ENCODE results near the gene UAP1L1.

Gene UAP1L1

GRCh38 chr9:137063311-137064026 lies 13.8 kb upstream of the UAP1L1 start:
- H3K27ac ChIP-seq = peak overlapping the region; percentile 47; the same call in 1 of the 2 replicates
- TF ChIP-seq ZFX (IDR thresholded peaks at IDR 0.05; ENCODE audit: borderline replicate concordance) = no peak
- no peak for TF ChIP-seq CTCF (IDR thresholded peaks at IDR 0.05)

- H3K27ac ChIP-seq = peak overlapping the region; percentile 47; the same call in 1 of the 2 replicates
- TF ChIP-seq CTCF (IDR thresholded peaks at IDR 0.05) (peak; percentile 95), ZFX (IDR thresholded peaks at IDR 0.05; ENCODE audit: borderline replicate concordance) (no peak)
These were observed 13.1 kb upstream of the UAP1L1 start for GRCh38 chr9:137064027-137064879.

GRCh38 chr9:137064880-137065164 lies 12.5 kb upstream of the UAP1L1 start:
- TF ChIP-seq CTCF (IDR thresholded peaks at IDR 0.05) = no peak
- no peak overlapping the region for H3K27ac ChIP-seq

GRCh38 chr9:137065336-137065967 lies 11.9 kb upstream of the UAP1L1 start:
- H3K27ac ChIP-seq = peak overlapping the region; percentile 86; the same call in 1 of the 2 replicates
- TF ChIP-seq ZFX (IDR thresholded peaks at IDR 0.05; ENCODE audit: borderline replicate concordance) = no peak
- no peak for TF ChIP-seq CTCF (IDR thresholded peaks at IDR 0.05)

- H3K27ac ChIP-seq = peak overlapping the region; percentile 86; the same call in 1 of the 2 replicates
- TF ChIP-seq ZFX (IDR thresholded peaks at IDR 0.05; ENCODE audit: borderline replicate concordance) (no peak), CTCF (IDR thresholded peaks at IDR 0.05) (no peak)
These were observed 11.0 kb upstream of the UAP1L1 start for GRCh38 chr9:137066096-137066861.

- TF ChIP-seq ZFX (IDR thresholded peaks at IDR 0.05; ENCODE audit: borderline replicate concordance) = no peak
- TF ChIP-seq CTCF (IDR thresholded peaks at IDR 0.05) = peak; percentile 89
These were observed 9.3 kb upstream of the UAP1L1 start for GRCh38 chr9:137067860-137068538.

More at GRCh38 chr9:137067860-137068538, 9.3 kb upstream of the UAP1L1 start:
- peak overlapping the region; percentile 86 for H3K27ac ChIP-seq
